Epidermal melanocyte (primary cell): ENCODE data around the gene PRDM8.
"Not testable (repeated sequence)": the region's sequence is repeated elsewhere in the genome, so short reads cannot be mapped to it uniquely, and the experiment has no call there.

Source experiments
- DNase-seq: peaks from one replicate; pipeline ENCODE4 v3.0.0; 2011; ENCODE audit warnings: low spot score; ENCODE audit not compliant: insufficient read length

Gene PRDM8

DNA sequence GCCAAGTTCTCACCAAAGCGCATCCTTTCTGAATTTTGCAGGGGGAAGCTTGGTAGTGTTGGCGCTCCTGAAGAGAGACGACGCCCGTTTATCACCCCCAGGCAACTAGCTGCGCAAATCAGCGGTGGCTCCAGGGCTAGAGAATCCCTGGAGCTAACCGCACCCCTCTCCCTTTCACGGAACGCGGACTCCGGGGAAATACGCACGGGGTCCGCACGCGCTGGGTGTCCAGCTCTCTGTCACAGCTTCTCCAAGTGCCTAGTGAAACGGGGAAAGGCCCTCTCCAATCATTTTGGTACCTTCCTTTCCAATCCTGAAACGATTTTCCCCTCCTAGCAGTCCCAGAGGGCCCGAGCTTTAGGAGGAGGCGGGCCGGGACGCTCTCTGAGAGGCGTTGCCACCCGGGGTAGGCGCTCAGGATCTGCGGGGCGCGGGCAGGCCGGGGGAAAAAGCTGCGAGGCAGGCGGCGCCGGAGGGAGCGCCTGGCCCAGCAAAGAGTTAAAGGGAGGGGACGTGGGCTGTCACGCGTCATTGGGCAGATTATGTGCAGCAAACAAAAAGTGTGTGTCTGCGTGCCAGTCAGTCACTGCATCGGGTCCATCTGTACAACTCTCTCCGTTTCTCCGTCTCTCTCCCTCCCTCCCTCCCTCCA, at the start of gene PRDM8:
TSS of gene PRDM8 (plus strand) at position 582 of the 652 bp plus-strand sequence. CDS start 2,578 bp downstream, outside the sequence.
- DNase-seq = no peak

DNA sequence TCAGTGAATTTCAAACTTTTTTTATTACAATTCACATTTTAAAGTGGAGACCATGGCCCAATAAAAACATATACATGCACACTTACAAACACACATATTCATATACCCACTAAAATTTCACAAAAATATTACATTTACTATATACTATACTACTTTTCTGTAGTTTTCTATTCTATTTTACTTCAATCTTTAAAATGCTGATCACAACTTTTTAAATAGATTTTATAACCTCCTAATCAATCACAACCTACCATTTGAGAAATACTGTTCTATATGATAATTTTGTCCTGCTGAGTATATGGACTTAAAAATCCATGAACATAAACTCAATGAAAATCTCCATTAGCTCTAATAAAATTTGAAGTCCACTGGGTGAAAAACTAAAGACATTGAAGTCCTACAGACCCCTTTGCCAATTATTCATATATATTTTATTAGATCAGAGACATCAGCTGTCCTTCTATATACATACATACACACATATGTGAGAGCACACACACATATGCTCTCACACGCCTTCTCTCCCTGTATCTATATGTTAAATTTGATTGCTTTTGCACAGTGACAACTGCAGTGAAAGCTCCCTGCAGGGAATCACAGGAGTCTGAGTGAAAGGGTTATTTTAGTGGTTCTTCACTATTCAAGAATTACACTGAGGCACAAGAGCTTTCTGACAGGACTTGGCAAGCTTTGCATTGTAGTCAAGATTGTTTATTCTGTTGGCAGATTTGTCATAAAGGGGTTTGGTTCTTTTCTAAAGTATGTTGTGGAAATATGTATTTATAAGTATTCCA, 46.7 kb upstream of the PRDM8 start:
- DNase-seq = no peak

DNA sequence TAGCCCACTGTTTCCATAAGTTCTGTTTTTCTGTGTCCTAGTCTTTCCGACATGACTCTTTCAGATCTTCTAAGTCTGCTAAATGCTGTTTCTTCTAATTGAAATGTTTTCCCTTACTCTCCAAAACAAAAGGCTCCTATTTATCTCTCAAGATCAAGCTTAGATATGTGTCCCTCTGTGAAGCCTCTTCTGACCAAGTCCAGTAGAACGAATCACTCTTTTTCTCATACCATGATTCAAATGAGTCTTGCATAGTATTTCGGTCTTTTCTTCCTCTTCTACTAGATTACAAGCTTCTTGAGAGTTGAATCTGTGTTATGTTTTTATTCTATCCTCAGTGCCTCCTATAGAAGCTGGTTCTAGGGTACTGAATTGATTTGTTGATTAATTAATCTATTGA, 45.3 kb upstream of the PRDM8 start:
- DNase-seq = no peak

DNA sequence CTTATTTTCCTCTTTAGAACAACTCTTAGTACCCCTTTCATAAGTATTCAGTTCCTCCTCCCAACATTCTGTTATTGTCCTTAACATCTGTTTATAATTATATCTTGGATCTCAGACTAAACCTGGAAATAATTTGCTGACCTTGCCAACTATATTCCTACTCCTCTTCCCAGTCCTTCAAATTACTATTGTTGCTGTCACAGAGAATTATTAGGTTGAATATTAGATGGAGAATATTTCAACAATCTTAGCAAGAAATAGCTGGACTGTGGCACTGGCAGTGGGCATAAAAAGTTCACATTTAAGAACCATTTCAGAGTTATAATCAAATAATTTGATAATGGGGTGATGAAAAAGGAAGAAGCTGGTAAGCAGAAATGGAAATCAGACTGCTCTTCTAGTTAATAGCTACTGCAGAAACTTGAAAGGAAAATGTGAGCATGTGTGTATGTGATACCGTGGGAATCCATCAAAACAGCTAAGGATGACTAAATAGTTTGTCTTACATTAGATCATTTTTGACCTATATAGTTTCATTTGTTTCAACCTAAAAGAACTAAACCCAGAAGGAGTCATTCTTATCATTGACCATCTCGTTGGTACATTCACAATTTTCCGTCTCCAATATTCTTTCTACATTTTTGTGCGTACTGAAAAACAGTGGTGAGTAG, 43.3 kb upstream of the PRDM8 start:
- DNase-seq = peak; percentile 30

GRCh38 chr4:80154545-80154933, 42.8 kb upstream of the PRDM8 start:
- DNase-seq = no peak

GRCh38 chr4:80155316-80155982, 41.9 kb upstream of the PRDM8 start:
- DNase-seq = no peak

- no peak for DNase-seq
Observed at GRCh38 chr4:80156410-80156809, 40.9 kb upstream of the PRDM8 start.

- no peak for DNase-seq
Observed at GRCh38 chr4:80161413-80162058, 35.8 kb upstream of the PRDM8 start.

DNA sequence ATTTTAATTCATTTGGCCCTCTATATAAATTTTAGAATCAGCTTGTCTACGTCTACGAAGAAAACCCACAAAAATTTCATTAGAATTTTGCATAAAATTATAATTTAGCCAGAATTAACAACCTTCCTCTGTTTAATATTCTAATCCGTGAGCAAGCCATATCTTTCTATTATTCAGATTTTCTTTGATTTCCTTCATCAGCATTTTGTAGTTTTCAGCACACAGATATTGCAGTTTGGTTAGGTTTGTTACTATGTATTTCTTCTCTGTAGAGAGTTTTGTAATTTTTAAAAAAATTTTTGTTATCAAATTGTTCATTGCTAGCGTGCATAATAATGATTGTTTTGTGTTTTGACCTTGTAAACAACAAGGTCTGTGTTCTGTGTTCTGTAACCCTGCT, 34.9 kb upstream of the PRDM8 start:
- no peak for DNase-seq

GRCh38 chr4:80165855-80166254, 31.4 kb upstream of the PRDM8 start:
- DNase-seq = no peak

DNA sequence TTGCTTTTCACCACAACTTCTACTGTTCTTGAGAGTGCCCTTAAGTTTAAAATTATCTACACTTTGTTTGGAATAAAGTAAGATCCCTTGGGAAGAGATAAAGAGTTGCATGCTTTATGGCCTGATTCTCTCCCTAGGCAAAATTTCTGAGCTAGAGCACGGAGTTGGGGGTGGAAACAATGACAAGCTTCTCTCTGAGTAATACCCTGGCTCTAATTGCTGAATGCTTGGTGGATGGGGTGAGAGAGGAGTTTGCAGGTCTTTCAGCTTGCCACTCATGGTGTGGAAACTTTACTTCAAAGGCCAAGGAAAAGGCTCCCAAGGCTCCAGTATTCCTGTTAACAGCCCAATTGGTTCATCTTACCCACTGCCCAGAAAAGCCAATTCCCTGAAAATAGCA, 26.1 kb upstream of the PRDM8 start:
- DNase-seq = no peak

DNA sequence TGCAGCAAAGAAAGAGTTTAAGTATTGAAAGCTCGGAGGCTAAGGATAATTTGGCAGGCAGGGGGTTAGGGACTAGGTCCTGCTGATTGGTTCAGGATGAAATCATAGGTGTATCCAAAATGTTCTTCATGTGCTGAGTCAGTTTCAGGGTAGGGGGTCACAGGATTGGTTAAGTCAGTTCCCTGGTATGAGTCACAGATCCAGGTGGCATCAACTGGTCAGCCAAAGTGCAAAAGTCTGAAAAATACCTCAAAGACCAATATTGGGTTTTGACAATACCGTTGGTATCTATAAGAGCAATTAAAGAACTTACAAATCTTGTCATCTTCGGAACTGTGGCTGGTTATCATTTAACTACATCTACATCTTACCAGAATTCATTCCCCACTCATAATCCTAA, 25.6 kb upstream of the PRDM8 start:
- no peak for DNase-seq

- no peak for DNase-seq
Observed at GRCh38 chr4:80172203-80172602, 25.1 kb upstream of the PRDM8 start.

DNA sequence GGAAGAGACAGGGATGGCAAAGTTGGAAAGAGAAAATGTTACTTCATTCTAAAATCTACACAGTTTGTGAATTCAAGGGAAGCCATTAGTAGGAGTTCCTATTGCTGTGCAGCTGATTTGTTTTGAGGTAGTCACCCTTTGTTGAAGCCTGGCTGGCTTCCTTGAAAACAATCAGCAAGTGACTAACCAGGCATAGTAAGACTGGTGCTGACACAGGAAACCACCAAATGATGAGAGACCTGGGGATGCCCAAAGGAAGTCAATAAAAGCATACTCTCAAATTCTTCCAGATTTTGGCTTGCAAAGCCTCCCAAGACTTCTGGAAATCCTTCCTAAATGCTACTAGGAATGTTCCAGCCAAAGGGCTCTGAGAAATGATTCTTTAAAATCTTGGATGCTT, 23.9 kb upstream of the PRDM8 start:
- DNase-seq = no peak

- DNase-seq = no peak
Observed at GRCh38 chr4:80173841-80174240, 23.5 kb upstream of the PRDM8 start.

GRCh38 chr4:80177793-80178192, 19.5 kb upstream of the PRDM8 start:
- not testable (repeated sequence) for DNase-seq

DNA sequence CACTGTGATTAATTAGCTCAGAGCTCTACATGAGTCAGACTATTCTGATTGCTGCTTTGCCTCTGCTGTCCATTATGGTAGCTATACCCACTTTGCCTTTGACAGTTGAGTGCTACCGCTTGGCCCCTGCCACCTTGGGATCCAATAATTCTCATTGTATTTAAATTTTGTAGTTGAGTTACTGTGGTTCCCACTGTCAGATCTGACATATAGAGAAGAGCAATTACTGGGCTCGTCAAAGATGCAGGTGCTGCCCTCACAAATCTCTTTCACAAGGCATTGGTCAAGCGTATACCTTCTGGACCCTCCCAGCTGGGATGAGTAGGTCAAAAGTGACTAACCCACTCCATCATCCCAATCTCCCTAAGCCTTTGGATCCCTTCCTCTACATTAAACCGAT, 18.3 kb upstream of the PRDM8 start:
- no peak for DNase-seq

DNA sequence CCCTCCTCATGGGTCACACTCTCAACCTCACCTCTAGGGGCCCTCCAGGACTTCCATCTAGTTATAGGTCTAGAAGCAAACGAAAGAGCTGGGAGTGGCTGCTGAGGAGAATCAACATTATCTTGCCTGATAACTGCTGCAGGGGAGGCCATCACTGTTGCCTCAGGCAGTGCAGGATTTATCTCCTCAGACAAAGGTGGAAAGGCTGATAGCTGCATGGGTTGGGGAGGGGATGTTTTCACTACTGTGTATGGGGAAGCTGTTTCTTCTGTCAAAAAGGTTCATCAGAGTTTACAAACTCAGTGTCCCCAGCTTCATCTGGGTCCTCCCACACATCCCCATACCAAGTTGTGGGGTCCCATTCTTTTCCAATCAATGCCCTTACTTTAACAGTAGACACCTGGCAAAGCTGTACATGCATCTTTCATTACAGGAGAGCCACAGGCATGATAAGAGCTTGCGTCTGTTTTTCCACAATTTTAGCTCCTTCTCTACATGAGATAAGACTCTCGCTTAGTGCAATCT, 17.6 kb upstream of the PRDM8 start:
- DNase-seq = no peak

DNA sequence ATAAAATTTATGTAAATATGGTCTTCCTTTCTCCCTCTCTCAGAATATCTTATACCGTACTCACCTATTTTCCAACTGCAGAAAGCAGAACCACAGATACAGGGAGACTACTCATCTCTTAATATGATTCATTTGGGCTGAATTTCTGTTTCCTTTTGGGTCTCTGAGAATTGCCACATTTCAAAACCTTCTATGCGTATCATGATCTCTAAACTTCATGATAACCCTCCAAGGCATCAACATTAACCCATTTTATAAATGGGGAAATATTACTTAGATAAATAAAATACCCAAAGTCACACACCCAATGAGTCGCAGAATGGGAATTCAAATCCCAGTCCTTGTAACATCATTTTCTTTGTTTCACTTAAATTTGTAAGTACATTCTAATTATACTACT, 16.6 kb upstream of the PRDM8 start:
- no peak for DNase-seq

GRCh38 chr4:80182237-80182866, 15.0 kb upstream of the PRDM8 start:
- no peak for DNase-seq
